Testis (tissue), 2 donors: Measurements from ENCODE around the gene ANKRD28.

Source experiments
- POLR2A ChIP-seq: fragments of 450-650 bp; IDR thresholded peaks from one replicate; pipeline ENCODE4 v1.6.1; 2017; ENCODE audit warnings: antibody characterized with exemption, mild to moderate bottlenecking, moderate library complexity
- TF ChIP-seq, protein P1 (sequence below), 3 experiments: fragments of 450-650 bp in 2 of 3; fragments of 200-600 bp in 1 of 3; sonication (generic) in 1 of 3; IDR thresholded peaks; one replicate each; pipeline ENCODE4 v1.5.1; 2016 to 2019; ENCODE audit warnings: antibody characterized with exemption in 3 of 3, mild to moderate bottlenecking in 2 of 3, moderate library complexity in 1 of 3

DNA sequence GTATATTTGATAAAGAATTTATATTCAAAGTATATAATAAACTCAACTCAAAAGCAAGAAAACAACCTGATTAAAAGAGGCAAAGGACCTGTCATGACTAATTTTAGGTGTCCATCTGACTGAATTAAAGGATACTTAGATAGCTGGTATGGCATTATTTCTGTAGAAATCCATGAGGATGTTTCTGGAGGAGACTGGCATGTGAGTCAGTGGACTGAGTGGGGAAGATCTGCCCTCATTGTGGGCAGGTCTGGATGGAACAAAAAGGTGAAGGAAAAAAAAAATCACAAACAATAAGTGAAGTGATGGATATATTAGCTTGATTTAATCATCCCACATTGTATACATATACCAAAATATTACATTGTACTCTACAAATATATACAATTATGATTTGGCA, 16.6 kb downstream of the ANKRD28 start:
- TF ChIP-seq, protein P1, sequence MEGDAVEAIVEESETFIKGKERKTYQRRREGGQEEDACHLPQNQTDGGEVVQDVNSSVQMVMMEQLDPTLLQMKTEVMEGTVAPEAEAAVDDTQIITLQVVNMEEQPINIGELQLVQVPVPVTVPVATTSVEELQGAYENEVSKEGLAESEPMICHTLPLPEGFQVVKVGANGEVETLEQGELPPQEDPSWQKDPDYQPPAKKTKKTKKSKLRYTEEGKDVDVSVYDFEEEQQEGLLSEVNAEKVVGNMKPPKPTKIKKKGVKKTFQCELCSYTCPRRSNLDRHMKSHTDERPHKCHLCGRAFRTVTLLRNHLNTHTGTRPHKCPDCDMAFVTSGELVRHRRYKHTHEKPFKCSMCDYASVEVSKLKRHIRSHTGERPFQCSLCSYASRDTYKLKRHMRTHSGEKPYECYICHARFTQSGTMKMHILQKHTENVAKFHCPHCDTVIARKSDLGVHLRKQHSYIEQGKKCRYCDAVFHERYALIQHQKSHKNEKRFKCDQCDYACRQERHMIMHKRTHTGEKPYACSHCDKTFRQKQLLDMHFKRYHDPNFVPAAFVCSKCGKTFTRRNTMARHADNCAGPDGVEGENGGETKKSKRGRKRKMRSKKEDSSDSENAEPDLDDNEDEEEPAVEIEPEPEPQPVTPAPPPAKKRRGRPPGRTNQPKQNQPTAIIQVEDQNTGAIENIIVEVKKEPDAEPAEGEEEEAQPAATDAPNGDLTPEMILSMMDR (IDR thresholded peaks at IDR 0.05), result no peak
- no peak for TF ChIP-seq POLR2A
